Body of pancreas (tissue), 4 donors: Measurements from ENCODE around the gene LAMP1. TPM values are rescaled to one million over a fixed set of nuclear protein-coding genes. Genes with fewer than 3 reads are reported as not detected.
A peak's percentile ranks its signal among the peaks of the same experiment; 100 is the strongest.

Source experiments
- ATAC-seq: fragments of 150-250 bp; one replicate; pipeline ENCODE4 v1.9.1; 2016
- DNase-seq, 4 donors: peaks; one replicate each; pipeline ENCODE4 v3.0.0-alpha.2; 2019
- H3K27ac ChIP-seq, 4 donors: fragments of 200-600 bp; sonication (generic); 1 replicate in 3 of 4; 2 replicates in 1 of 4; pipeline versions ENCODE4 v1.5.1 to v1.6.1; 2016 to 2019; ENCODE audit warnings: mild to moderate bottlenecking in 1 of 4, mixed read lengths in 1 of 4, moderate library complexity in 1 of 4
- H3K27me3 ChIP-seq, 2 donors: fragments of 200-600 bp; sonication (generic); one replicate each; pipeline ENCODE4 v1.6.0; 2016; ENCODE audit warnings: mild to moderate bottlenecking in 1 of 2
- H3K36me3 ChIP-seq, 2 donors: fragments of 200-600 bp; sonication (generic); replicated peaks in 1 of 2; 2 replicates each; pipeline ENCODE4 v1.5.1; 2016; ENCODE audit warnings: low read depth in 2 of 2; ENCODE audit not compliant: insufficient read depth in 1 of 2
- H3K4me1 ChIP-seq: fragments of 200-600 bp; sonication (generic); one replicate; pipeline ENCODE4 v1.6.0; 2016
- H3K4me3 ChIP-seq, 2 donors: fragments of 200-600 bp; sonication (generic); 1 replicate in 1 of 2; 2 replicates in 1 of 2; pipeline ENCODE4 v1.5.1; 2016 to 2019
- H3K9me3 ChIP-seq, 3 donors: fragments of 200-600 bp; sonication (generic); 1 replicate in 2 of 3; 2 replicates in 1 of 3; pipeline ENCODE4 v1.5.1; 2016
- CTCF ChIP-seq, 7 experiments: fragments of 450-650 bp in 4 of 7; fragments of 200-600 bp in 3 of 7; sonication (generic) in 3 of 7; IDR thresholded peaks; one replicate each; pipeline ENCODE4 v1.5.1; 2016 to 2019; ENCODE audit warnings: antibody characterized with exemption in 7 of 7
- POLR2A ChIP-seq, 3 donors: fragments of 450-650 bp; IDR thresholded peaks; one replicate each; pipeline ENCODE4 v1.6.1; 2016; ENCODE audit warnings: antibody characterized with exemption in 3 of 3, mild to moderate bottlenecking in 2 of 3
- WGBS, 2 donors: methylation state at CpG; one replicate each; pipeline ENCODE4 v1.1.5; 2017; 5-methylcytosine and 5-hydroxymethylcytosine counted together
- intact Hi-C: fragments of 100-400 bp; cut with DNase I; formaldehyde crosslinking; loops from one replicate; pipeline ENCODE4 v1.15.1; 2023
- total RNA-seq, 2 donors: library from RNA; depleted of rRNA; stranded (reverse); fragments of >200 nt; gene quantifications; one replicate each; pipeline ENCODE4 v1.1.0, GENCODE V29; 2016

Gene LAMP1
- total RNA-seq, 2 donors from 2014 or later = 68.5 to 92.6 TPM

DNA sequence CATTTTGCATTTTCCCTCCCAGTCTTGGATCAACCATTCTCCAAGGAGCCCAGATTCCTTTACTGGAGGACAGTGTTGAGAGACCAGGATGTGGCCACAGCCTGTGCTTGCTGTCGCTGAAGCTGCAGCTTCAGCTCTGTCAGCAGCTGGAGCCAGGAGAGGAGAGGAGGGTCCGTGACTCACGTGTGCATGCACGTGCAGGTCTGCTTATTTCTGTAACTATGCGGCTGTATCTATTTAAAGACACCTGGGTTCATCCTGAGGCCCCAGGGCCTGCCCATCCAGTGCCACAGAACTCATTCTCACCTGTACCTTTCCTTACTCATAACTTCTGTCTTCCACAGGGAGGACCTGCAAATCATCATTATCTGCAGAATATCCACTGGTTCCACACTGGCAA is 8.2 kb upstream of the LAMP1 start:
- DNase-seq (no peak), ATAC-seq (no peak)
- Histone ChIP-seq H3K27ac (no peak overlapping the region), H3K4me3 (no peak overlapping the region), H3K4me1 (no peaks in the 10 kb centered on the region), H3K9me3 (no peaks in the 10 kb centered on the region), H3K36me3 (no peaks in the 10 kb centered on the region), H3K27me3 (peaks cover 0 to 4% of the 10 kb centered on the region in 2 donors)
- 41 to 49% methylated on average over 5 of the region's 5 CpGs for WGBS, 2 donors
- TF ChIP-seq POLR2A (IDR thresholded peaks at IDR 0.05) (no peak), CTCF (IDR thresholded peaks at IDR 0.05) (no peak)
- intact Hi-C loops = no loop called here

DNA sequence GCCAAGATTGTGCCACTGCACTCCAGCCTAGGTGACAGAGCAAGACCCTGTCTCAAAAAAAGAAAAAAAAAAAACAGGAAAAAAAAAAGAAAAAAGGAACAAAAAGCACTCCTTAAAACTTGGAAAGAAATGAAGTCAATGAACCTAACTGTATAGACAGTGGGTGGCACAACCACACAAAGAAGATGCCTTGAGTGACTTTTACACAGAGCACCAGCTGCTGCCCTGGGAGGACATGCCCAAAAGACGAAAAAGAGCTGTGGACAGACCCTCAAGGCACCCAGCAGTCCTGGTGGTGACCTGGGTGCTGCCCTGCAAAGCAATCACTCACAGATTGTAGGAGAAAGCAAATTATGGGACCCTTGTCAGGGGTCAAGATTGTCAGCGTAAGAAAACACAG is 5.9 kb upstream of the LAMP1 start:
- H3K4me3 ChIP-seq = no peak overlapping the region
- no peak overlapping the region for H3K27ac ChIP-seq
- no peaks in the 10 kb centered on the region for H3K9me3 ChIP-seq
- 45 to 50% methylated on average over 2 of the region's 2 CpGs for WGBS, 2 donors
- intact Hi-C loops = no loop called here
- no peak for ATAC-seq
- DNase-seq = no peak
- TF ChIP-seq CTCF (IDR thresholded peaks at IDR 0.05) = no peak
- no peak for TF ChIP-seq POLR2A (IDR thresholded peaks at IDR 0.05)
- peaks cover 5% of the 10 kb centered on the region for H3K4me1 ChIP-seq
- H3K36me3 ChIP-seq = no peaks in the 10 kb centered on the region
- H3K27me3 ChIP-seq = peaks cover 0 to 4% of the 10 kb centered on the region in 2 donors

- TF ChIP-seq CTCF (IDR thresholded peaks at IDR 0.05) (no peak), POLR2A (IDR thresholded peaks at IDR 0.05) (no peak)
- DNase-seq = peak in 1 of 4 donors; percentile 38
- Histone ChIP-seq H3K27me3 (peaks cover 0 to 4% of the 10 kb centered on the region in 2 donors), H3K36me3 (no peaks in the 10 kb centered on the region), H3K9me3 (no peaks in the 10 kb centered on the region), H3K27ac (no peak overlapping the region), H3K4me3 (no peak overlapping the region), H3K4me1 (peaks cover 8% of the 10 kb centered on the region)
- intact Hi-C loops = no loop called here
- ATAC-seq = no peak
- 13% methylated on average over 22 of the region's 22 CpGs for WGBS, 2 donors
Measured at GRCh38 chr13:113292021-113292862, 4.8 kb upstream of the LAMP1 start.

GRCh38 chr13:113293686-113294085 is 3.4 kb upstream of the LAMP1 start:
- Histone ChIP-seq H3K9me3 (no peaks in the 10 kb centered on the region), H3K4me3 (no peak overlapping the region), H3K4me1 (peaks cover 18% of the 10 kb centered on the region), H3K27ac (no peak overlapping the region), H3K36me3 (no peaks in the 10 kb centered on the region), H3K27me3 (peaks cover 0 to 4% of the 10 kb centered on the region in 2 donors)
- no peak for DNase-seq
- no peak for ATAC-seq
- intact Hi-C loops = no loop called here
- no peak for TF ChIP-seq POLR2A (IDR thresholded peaks at IDR 0.05)
- TF ChIP-seq CTCF (IDR thresholded peaks at IDR 0.05) = no peak
- WGBS, 2 donors = 65 to 74% methylated on average over 9 of the region's 9 CpGs

- Histone ChIP-seq H3K4me3 (no peak overlapping the region), H3K27ac (no peak overlapping the region)
- WGBS, 2 donors = 80 to 83% methylated on average over 6 of the region's 6 CpGs
Measured at GRCh38 chr13:113295776-113296175, 1.3 kb upstream of the LAMP1 start.

More at GRCh38 chr13:113295776-113296175, 1.3 kb upstream of the LAMP1 start:
- intact Hi-C loops = no loop called here
- TF ChIP-seq POLR2A (IDR thresholded peaks at IDR 0.05) = no peak
- TF ChIP-seq CTCF (IDR thresholded peaks at IDR 0.05) = no peak
- H3K27me3 ChIP-seq = peaks cover 0 to 4% of the 10 kb centered on the region in 2 donors
- DNase-seq = no peak
- H3K4me1 ChIP-seq = peaks cover 28% of the 10 kb centered on the region
- H3K9me3 ChIP-seq = no peaks in the 10 kb centered on the region
- H3K36me3 ChIP-seq = no peaks in the 10 kb centered on the region
- ATAC-seq = no peak
